Non-pigmented ciliary epithelial cell (primary cell): ENCODE data around the gene TTC14.

Experiments used
- DNase-seq: peaks from one replicate; pipeline ENCODE4 v3.0.0-alpha.2; 2010; ENCODE audit warnings: low read depth

The TTC14 gene

DNA sequence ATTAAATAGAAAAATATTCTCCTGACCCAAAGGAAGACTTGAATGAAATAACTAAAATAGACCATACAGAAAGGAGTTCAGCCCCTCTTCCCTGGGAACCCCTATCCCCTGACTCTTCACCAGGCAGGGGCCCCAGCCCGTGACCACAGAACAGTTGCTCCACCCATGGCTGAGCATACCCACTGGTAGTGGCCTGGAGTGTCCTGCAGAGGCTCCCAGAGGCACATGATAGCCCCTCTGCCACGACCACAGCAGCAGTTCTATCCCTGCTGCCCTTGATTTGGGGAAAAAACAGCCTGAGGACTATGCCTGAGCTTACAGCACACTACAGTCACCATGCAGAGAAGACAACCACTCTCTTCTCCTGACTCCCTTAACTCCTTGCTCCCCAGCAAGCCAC is 31.8 kb downstream of the TTC14 start:
- DNase-seq, result no peak

DNA sequence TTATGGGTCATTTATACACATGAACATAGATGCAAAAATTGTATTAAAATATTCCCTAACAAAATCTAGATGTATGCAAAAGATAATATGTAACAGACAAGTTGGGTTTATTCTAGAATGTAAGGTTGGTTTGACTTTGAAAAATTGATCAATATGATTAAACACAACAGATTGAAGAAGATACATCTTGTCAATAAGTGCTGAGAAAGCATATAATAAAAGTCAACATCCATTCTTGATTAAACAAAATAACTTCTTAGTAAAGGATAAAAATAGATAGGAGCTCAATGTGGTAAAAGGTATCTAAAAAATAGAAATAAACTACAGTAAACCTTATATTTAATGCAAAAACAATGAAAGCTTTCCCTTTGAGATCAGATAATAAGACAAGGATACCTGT is 39.0 kb downstream of the TTC14 start:
- no peak for DNase-seq

DNA sequence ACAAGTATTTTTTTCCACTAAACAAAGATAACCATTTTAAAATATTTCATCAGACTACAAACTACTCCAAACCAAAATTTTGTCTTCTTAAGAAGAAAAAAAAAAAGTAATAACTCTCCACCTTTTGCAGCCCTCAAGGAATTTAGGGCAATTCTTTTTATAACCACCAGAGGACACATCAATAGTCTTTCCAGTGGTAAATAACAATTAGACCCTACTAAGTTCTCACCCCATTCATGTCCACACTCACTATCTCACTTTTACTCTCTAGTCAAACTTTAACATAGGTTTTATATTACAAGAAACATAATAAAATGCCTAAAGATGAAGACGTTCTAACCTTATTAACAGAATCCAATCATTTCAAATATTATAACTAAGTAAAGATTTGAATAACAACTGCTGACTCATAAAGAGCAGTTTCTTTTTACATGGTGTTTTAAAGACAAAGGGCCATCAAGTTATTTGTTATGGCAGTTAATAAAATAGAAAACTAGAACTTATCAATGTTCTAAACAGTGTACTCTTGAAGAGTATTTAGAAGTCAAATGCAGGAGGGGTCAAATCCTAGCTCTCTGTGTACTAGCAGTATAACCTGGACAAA is 44.3 kb downstream of the TTC14 start:
- DNase-seq, result no peak

DNA sequence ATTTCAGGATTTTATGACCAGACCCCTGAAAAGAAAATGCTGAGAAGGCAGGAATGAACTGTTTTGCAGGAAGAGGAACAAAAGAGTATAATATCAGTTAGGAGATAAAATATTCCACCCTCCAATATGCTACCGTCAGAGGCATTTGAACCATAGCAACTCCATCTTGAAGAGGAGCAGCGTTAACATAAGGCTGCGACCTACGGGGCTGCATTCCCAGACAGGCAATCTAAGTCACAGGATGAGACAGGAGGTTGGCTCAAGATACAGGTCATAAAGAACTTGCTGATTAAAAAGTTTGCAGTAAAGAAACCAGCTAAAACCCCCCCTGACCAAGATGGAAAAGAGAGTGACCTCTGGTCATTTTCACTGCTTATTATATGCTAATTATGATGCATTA is 54.4 kb downstream of the TTC14 start:
- DNase-seq, result no peak

DNA sequence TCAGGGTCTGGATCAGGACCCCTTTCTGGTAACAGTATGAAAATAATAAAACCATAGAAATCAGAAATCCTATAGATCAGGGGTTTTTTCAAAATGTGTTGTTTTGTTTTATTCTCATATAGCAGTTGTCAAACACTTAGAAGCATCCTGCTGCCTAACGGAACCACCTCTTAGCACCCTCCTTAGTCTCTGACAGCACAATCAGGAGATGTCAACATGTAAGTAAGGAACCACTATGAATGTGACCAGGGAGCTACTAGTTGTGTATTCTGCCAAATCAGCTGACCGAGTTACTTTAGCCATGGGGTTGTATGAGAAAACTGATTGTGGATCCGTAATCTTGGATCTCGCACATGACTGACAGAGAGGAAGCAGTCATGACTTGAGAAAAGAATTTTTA is 55.1 kb downstream of the TTC14 start:
- no peak for DNase-seq
